ENCODE results near the gene KCNAB1.

DNA sequence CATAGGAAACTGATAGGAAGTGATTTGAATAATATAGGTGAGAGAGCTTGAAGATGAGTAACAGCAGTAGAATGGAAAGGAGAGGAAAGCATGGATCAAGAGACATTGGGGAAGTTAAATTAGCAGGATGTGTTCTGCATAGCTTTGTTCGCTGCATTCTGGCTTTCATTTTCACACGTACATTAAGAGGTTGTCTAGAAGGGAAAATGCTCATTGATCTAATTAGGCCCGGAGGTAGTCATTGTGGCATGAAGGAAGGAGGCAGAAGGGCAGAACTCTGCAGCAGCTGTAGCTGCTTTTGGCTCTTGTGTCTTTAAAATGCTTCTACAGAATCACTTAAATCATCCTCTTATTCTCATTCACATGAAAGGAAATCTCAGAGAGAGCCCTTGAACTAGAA lies 40.3 kb downstream of the KCNAB1 start:
- no peak for TF ChIP-seq EZH2phosphoT487 (IDR thresholded peaks at IDR 0.05; ENCODE audit: low read depth, severe bottlenecking, unreplicated experiment)
- TF ChIP-seq, protein P1, sequence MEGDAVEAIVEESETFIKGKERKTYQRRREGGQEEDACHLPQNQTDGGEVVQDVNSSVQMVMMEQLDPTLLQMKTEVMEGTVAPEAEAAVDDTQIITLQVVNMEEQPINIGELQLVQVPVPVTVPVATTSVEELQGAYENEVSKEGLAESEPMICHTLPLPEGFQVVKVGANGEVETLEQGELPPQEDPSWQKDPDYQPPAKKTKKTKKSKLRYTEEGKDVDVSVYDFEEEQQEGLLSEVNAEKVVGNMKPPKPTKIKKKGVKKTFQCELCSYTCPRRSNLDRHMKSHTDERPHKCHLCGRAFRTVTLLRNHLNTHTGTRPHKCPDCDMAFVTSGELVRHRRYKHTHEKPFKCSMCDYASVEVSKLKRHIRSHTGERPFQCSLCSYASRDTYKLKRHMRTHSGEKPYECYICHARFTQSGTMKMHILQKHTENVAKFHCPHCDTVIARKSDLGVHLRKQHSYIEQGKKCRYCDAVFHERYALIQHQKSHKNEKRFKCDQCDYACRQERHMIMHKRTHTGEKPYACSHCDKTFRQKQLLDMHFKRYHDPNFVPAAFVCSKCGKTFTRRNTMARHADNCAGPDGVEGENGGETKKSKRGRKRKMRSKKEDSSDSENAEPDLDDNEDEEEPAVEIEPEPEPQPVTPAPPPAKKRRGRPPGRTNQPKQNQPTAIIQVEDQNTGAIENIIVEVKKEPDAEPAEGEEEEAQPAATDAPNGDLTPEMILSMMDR (IDR thresholded peaks at IDR 0.05; ENCODE audit: poor library complexity), result no peak
- TF ChIP-seq EZH2 (IDR thresholded peaks at IDR 0.05; ENCODE audit: borderline replicate concordance), result no peak

All from hepatocyte (in vitro differentiated cells).